Right atrium auricular region (tissue), 2 donors: ENCODE results near the gene TEX35. TPM values are rescaled to one million over a fixed set of nuclear protein-coding genes. Genes with fewer than 3 reads are reported as not detected.

ENCODE experiments used
- DNase-seq: peaks from one replicate; pipeline ENCODE4 v3.0.0-alpha.2; 2019; ENCODE audit warnings: low spot score
- H3K27ac ChIP-seq, 2 donors: fragments of 200-600 bp; sonication (generic); 1 replicate in 1 of 2; 2 replicates in 1 of 2; pipeline ENCODE4 v1.5.1; 2016 to 2019
- H3K27me3 ChIP-seq, 2 donors: fragments of 200-600 bp; sonication (generic); one replicate each; pipeline versions ENCODE4 v1.5.1 to v1.6.0; 2017 to 2019
- H3K36me3 ChIP-seq: fragments of 200-600 bp; sonication (generic); one replicate; pipeline ENCODE4 v1.5.1; 2016
- H3K4me1 ChIP-seq, 2 donors: fragments of 200-600 bp; sonication (generic); one replicate each; pipeline versions ENCODE4 v1.5.1 to v1.6.0; 2017 to 2019
- H3K4me3 ChIP-seq, 2 donors: fragments of 200-600 bp; sonication (generic); 1 replicate in 1 of 2; 2 replicates in 1 of 2; pipeline ENCODE4 v1.5.1; 2017 to 2019; ENCODE audit warnings: mild to moderate bottlenecking in 1 of 2, moderate library complexity in 1 of 2
- H3K9me3 ChIP-seq, 2 donors: fragments of 200-600 bp; sonication (generic); one replicate each; pipeline ENCODE4 v1.5.1; 2019
- total RNA-seq, 2 donors: library from RNA; depleted of rRNA; stranded (reverse); fragments of >200 nt; gene quantifications; one replicate each; pipeline ENCODE4 v1.1.0, GENCODE V29; 2016
- TF ChIP-seq, protein P1 (sequence below), 2 donors: fragments of 200-600 bp; sonication (generic); IDR thresholded peaks; one replicate each; pipeline ENCODE4 v1.5.1; 2019; ENCODE audit warnings: antibody characterized with exemption in 2 of 2

Gene TEX35
- total RNA-seq, 2 donors from 2014 or later, result 0.33 TPM; not detected in 1

DNA sequence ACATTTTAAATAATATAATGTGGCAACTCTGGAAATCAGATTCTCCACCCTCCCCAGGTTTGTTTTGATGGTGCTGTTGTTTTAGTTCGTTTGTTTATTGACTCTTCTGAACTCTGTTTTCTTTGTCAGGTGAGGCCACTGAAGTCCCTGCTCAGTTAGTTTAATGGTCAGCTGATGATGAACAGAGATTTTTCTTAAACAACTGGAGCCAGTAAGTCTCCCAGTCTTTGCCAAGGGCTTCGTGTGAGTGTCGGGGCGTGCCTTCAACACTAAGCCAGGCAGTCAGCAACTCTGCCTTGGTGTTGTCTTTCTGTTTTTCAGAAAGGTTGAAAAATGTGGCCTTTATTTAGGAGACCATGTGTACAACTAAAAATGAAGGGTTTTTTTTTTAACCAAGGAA is 58.9 kb downstream of the TEX35 start:
- no peaks in the 10 kb centered on the region for H3K27me3 ChIP-seq
- no peak overlapping the region for H3K27ac ChIP-seq
- H3K9me3 ChIP-seq, result no peaks in the 10 kb centered on the region
- no peak overlapping the region for H3K4me3 ChIP-seq
- peaks cover 0 to 10% of the 10 kb centered on the region in 2 donors for H3K4me1 ChIP-seq
- DNase-seq, result no peak
- no peaks in the 10 kb centered on the region for H3K36me3 ChIP-seq
- TF ChIP-seq, protein P1, sequence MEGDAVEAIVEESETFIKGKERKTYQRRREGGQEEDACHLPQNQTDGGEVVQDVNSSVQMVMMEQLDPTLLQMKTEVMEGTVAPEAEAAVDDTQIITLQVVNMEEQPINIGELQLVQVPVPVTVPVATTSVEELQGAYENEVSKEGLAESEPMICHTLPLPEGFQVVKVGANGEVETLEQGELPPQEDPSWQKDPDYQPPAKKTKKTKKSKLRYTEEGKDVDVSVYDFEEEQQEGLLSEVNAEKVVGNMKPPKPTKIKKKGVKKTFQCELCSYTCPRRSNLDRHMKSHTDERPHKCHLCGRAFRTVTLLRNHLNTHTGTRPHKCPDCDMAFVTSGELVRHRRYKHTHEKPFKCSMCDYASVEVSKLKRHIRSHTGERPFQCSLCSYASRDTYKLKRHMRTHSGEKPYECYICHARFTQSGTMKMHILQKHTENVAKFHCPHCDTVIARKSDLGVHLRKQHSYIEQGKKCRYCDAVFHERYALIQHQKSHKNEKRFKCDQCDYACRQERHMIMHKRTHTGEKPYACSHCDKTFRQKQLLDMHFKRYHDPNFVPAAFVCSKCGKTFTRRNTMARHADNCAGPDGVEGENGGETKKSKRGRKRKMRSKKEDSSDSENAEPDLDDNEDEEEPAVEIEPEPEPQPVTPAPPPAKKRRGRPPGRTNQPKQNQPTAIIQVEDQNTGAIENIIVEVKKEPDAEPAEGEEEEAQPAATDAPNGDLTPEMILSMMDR (IDR thresholded peaks at IDR 0.05), result no peak

Other genes with a start within 250 kb of the TEX35 start
- gene CLEC20A, start 16.1 kb upstream of the TEX35 start, total RNA-seq, result under 1 TPM in 1 of 2 donors, not detected in 1; 0.48 TPM
- 10 to 100 TPM in 1 of 2 donors, 1 to 10 TPM in 1; 9.0 to 16.1 TPM for gene RALGPS2, start 212.1 kb downstream of the TEX35 start, total RNA-seq